Stimulated activated CD4-positive, alpha-beta T cell treated with anti-CD3 and anti-CD28 coated beads, Interleukin-1b, Interleukin-23, amount 100 ng/mL, for 24 hours (primary cell): Measurements from ENCODE around the gene SH3RF1.

Experiments used
- DNase-seq, 4 experiments: peaks; one replicate each; pipeline ENCODE4 v3.0.0-alpha.2; 2020; ENCODE audit warnings: low read depth in 4 of 4, low spot score in 1 of 4

Gene SH3RF1

GRCh38 chr4:169048868-169049414 is 221.8 kb downstream of the SH3RF1 start:
- DNase-seq: no peak

DNA sequence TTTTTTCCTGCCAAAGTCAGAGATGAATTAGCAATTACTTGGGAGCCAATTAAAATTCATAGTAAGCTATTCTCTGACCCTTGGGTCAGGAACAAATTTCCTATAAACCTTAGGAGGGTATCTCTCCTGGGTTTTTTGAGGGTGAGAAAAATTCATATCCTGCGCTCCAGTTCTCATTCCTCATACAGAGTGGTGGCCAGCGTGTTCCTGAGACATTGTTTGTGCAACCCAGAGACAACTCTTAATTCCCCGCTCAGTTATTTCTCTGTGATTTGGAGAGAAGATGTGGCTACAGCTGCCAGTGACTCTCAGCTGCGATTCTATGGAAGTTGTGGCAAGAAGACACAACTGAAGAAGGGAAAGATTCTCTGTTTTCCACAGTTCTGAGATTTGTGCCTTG is 222.8 kb downstream of the SH3RF1 start:
- DNase-seq: no peak

GRCh38 chr4:169045862-169046584 is 224.7 kb downstream of the SH3RF1 start:
- DNase-seq: no peak

DNA sequence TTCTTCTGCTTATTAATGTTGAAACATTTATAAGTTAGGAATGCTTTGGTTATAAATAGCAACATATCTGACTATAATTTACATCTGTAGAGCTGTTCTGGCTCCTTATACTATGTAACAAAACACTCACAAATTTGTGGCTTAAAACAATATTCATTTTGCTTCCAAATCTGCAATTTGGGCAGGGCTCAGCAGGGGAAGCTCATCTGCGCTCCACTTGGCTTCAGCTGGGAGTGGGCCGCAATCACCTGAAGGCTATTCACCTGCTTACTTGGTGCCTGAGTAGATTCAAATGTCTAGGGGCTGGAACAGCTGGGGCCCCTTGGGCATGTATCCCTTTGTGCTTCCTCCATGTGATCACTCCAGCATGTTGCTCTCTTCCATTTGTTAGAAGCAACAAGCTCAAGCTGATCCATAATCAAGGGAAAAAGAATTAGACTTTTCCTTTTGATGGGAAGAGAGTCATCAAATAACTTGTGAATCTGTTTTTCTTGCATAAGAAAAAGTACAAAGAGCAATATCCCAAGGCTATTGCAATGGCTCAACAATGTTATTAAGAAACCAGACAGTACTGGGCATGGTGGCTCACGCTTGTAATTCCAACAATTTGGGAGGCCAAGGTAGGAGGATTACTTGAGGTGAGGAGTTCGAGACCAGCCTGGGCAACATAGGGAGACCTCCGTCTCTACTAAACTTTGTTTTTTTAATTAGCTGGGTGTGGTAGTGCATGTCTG is 225.9 kb downstream of the SH3RF1 start:
- no peak for DNase-seq
